GM19035 (cell line): ENCODE data around the gene HMGB4.

ENCODE experiments used
- ATAC-seq: cut with Tn5 transposase; IDR thresholded peaks from one replicate; pipeline ENCODE4 v1.9.1; 2021; ENCODE audit not compliant: unreplicated experiment

The HMGB4 gene

GRCh38 chr1:33895976-33896375 lies 32.1 kb downstream of the HMGB4 start:
- no peak for ATAC-seq

GRCh38 chr1:33897092-33897725 lies 33.3 kb downstream of the HMGB4 start:
- ATAC-seq = no peak

- no peak for ATAC-seq
Measured at GRCh38 chr1:33898406-33898805, 34.5 kb downstream of the HMGB4 start.

- no peak for ATAC-seq
Measured at GRCh38 chr1:33898881-33899280, 35.0 kb downstream of the HMGB4 start.

GRCh38 chr1:33899746-33900145 lies 35.9 kb downstream of the HMGB4 start:
- no peak for ATAC-seq

GRCh38 chr1:33902486-33903209 lies 38.8 kb downstream of the HMGB4 start:
- ATAC-seq = peak; percentile 93

GRCh38 chr1:33903210-33903589 lies 39.3 kb downstream of the HMGB4 start:
- ATAC-seq = no peak

GRCh38 chr1:33905241-33905640 lies 41.4 kb downstream of the HMGB4 start:
- no peak for ATAC-seq

GRCh38 chr1:33906156-33906555 lies 42.3 kb downstream of the HMGB4 start:
- no peak for ATAC-seq

- ATAC-seq = no peak
Measured at GRCh38 chr1:33908324-33908956, 44.6 kb downstream of the HMGB4 start.
